ENCODE measurements around the gene CAPN15.
A peak's percentile ranks its signal among the peaks of the same experiment; 100 is the strongest.

CAPN15 gene

DNA sequence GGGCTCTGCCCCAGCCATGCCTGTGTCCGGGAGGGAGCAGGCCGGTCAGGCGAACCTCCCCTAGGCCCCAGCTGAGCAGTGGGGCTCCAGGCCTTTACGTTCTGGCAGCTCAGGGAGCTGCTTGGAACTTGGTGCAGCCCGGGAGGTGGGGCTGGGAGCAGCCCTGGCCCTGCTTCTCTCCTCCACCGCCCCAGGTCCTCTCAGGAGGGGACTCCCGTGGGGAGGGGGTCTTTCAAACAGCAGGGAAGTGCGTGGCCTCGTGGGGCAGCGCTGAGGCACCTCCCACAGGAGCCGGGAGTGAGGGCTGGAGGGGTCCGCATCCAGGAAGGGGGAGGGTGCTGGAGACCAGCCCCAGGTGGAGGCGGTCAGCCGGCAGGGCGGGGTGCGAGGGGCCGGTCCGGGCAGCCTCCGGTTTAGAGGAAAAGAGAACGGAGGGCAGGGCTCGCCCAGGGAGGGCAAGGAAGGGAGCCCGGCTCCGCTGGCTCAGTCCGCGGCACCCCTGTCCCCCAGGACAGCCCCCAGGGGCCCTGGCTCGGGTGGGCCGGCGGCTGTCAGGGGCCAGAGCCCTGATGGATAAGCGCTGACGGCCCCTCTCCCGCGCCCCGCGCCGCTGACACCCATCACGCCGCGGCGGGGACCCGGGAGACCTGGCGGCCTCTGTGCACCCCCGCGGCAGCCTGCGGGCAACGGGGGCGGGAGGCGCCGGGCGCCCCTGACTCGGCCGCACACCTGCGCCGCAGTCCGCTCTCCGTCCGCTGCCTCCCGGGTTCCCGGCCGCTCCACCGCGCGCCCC is 32.1 kb downstream of the CAPN15 start:
- Histone ChIP-seq H3K4me1 (ENCODE audit: control insufficient read depth, insufficient read depth, low read length) (no peaks in the 10 kb centered on the region), H3K9ac (ENCODE audit: low read depth, low read length) (no peak overlapping the region), H3K27ac (ENCODE audit: low read depth, low read length) (no peak overlapping the region), H3K27me3 (ENCODE audit: control insufficient read depth, insufficient read depth, low read length) (peaks cover 42% of the 10 kb centered on the region), H3K9me3 (ENCODE audit: control insufficient read depth, insufficient read depth, low read length) (no peaks in the 10 kb centered on the region), H3K4me3 (ENCODE audit: low read depth, low read length) (peak overlapping the region; percentile 45; the same call in 1 of the 2 replicates), H3K36me3 (ENCODE audit: control insufficient read depth, insufficient read depth, low read length) (no peaks in the 10 kb centered on the region)

GRCh38 chr16:560204-560700 is 32.7 kb downstream of the CAPN15 start, which contains the start of gene PRR35:
Gene PRR35, plus strand, starts transcription at chr16:560394. Its CDS starts 2,901 bp downstream, at chr16:563295.
- Histone ChIP-seq H3K27ac (ENCODE audit: low read depth, low read length) (no peak within 1 kb of the TSS), H3K4me1 (ENCODE audit: control insufficient read depth, insufficient read depth, low read length) (no peaks in the 10 kb centered on the region), H3K27me3 (ENCODE audit: control insufficient read depth, insufficient read depth, low read length) (peaks cover 42% of the 10 kb centered on the region), H3K4me3 (ENCODE audit: low read depth, low read length) (peak within 1 kb of the TSS; percentile 45; the same call in 1 of the 2 replicates), H3K9ac (ENCODE audit: low read depth, low read length) (no peak within 1 kb of the TSS), H3K9me3 (ENCODE audit: control insufficient read depth, insufficient read depth, low read length) (no peaks in the 10 kb centered on the region), H3K36me3 (ENCODE audit: control insufficient read depth, insufficient read depth, low read length) (no peaks in the 10 kb centered on the region)

- Histone ChIP-seq H3K27me3 (ENCODE audit: control insufficient read depth, insufficient read depth, low read length) (peaks cover 42% of the 10 kb centered on the region), H3K4me3 (ENCODE audit: low read depth, low read length) (no peak overlapping the region; the same call in 1 of the 2 replicates), H3K9ac (ENCODE audit: low read depth, low read length) (no peak overlapping the region), H3K27ac (ENCODE audit: low read depth, low read length) (no peak overlapping the region), H3K9me3 (ENCODE audit: control insufficient read depth, insufficient read depth, low read length) (no peaks in the 10 kb centered on the region), H3K36me3 (ENCODE audit: control insufficient read depth, insufficient read depth, low read length) (no peaks in the 10 kb centered on the region), H3K4me1 (ENCODE audit: control insufficient read depth, insufficient read depth, low read length) (no peaks in the 10 kb centered on the region)
These were observed 33.3 kb downstream of the CAPN15 start for GRCh38 chr16:560701-561412.

- Histone ChIP-seq H3K27ac (ENCODE audit: low read depth, low read length) (no peak overlapping the region), H3K4me3 (ENCODE audit: low read depth, low read length) (no peak overlapping the region), H3K36me3 (ENCODE audit: control insufficient read depth, insufficient read depth, low read length) (no peaks in the 10 kb centered on the region), H3K9me3 (ENCODE audit: control insufficient read depth, insufficient read depth, low read length) (no peaks in the 10 kb centered on the region), H3K4me1 (ENCODE audit: control insufficient read depth, insufficient read depth, low read length) (peaks cover 3% of the 10 kb centered on the region; the same call in 1 of the 2 replicates), H3K9ac (ENCODE audit: low read depth, low read length) (no peak overlapping the region), H3K27me3 (ENCODE audit: control insufficient read depth, insufficient read depth, low read length) (peaks cover 42% of the 10 kb centered on the region)
These were observed 33.9 kb downstream of the CAPN15 start for GRCh38 chr16:561413-561794.

DNA sequence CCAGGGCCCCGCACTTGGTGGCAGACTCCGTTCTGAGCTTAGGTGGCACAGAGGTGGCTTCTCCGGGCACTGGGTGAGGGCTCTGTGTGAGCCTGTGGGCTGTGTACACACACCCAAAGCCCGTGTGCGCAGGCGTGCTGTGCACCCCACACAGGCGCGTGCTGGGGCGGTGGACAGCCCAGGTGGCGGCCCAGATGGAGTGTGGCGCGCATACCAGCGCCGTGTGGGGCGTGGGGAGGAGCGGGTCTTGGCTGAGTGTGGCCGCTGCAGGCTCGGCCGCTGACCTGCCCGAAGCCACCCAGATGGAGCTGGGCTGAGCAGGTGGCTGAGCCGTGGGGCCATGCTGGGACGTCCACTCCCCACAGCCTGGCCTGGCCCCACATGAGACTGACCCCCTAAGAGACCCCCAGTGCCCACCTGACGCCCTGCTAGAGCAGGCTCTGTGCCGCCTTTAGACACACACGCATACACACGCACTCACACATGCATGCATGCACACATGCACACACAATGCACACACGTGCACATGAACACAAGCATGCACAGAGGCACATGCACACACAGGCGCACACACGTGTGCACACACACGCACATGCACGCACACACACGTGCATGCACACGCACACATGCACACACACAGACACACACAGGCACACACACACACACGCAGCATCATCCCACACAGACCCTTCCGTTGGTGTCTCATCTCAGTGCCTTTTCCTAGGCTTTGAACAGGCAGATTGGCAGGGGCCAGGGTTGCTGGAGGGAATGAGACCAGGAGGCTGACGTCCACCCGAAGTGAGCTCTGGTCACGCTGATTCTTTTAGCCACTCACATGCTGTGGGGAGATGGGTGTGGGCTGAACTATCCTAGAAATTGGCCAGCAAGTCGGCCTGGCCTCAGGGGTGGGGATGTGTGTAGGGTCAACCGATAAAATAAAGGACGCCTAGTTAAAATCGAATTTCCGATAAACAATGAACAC is 34.7 kb downstream of the CAPN15 start:
- Histone ChIP-seq H3K9ac (ENCODE audit: low read depth, low read length) (no peak overlapping the region), H3K4me3 (ENCODE audit: low read depth, low read length) (no peak overlapping the region), H3K4me1 (ENCODE audit: control insufficient read depth, insufficient read depth, low read length) (peaks cover 6% of the 10 kb centered on the region; the same call in 1 of the 2 replicates), H3K9me3 (ENCODE audit: control insufficient read depth, insufficient read depth, low read length) (no peaks in the 10 kb centered on the region), H3K27ac (ENCODE audit: low read depth, low read length) (no peak overlapping the region), H3K27me3 (ENCODE audit: control insufficient read depth, insufficient read depth, low read length) (peaks cover 42% of the 10 kb centered on the region), H3K36me3 (ENCODE audit: control insufficient read depth, insufficient read depth, low read length) (no peaks in the 10 kb centered on the region)

DNA sequence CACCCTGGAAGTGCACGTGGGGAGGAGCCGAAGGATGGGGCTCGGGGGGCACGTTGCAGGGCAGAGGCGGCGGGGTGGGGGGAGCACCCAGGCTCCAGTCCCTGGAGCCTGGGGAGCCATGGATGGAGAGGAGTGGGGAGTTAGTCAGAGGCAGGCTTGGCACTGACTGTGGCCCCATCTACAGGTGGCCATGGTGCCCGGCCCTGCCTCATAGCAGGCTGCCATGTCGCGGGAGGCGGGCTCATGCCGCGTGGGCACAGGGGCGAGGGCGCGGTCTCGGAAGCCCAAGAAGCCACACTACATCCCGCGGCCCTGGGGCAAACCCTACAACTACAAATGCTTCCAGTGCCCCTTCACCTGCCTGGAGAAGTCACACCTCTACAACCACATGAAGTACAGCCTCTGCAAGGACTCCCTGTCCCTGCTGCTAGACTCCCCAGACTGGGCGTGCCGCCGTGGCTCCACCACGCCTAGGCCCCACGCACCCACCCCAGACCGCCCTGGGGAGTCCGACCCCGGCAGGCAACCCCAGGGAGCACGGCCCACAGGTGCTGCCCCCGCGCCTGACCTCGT is 35.6 kb downstream of the CAPN15 start:
- H3K9ac ChIP-seq (ENCODE audit: low read depth, low read length), result no peak overlapping the region
- H3K27me3 ChIP-seq (ENCODE audit: control insufficient read depth, insufficient read depth, low read length), result peaks cover 42% of the 10 kb centered on the region
- peaks cover 6% of the 10 kb centered on the region; the same call in 1 of the 2 replicates for H3K4me1 ChIP-seq (ENCODE audit: control insufficient read depth, insufficient read depth, low read length)
- H3K36me3 ChIP-seq (ENCODE audit: control insufficient read depth, insufficient read depth, low read length), result no peaks in the 10 kb centered on the region
- no peak overlapping the region for H3K27ac ChIP-seq (ENCODE audit: low read depth, low read length)
- no peaks in the 10 kb centered on the region for H3K9me3 ChIP-seq (ENCODE audit: control insufficient read depth, insufficient read depth, low read length)
- H3K4me3 ChIP-seq (ENCODE audit: low read depth, low read length), result no peak overlapping the region

DNA sequence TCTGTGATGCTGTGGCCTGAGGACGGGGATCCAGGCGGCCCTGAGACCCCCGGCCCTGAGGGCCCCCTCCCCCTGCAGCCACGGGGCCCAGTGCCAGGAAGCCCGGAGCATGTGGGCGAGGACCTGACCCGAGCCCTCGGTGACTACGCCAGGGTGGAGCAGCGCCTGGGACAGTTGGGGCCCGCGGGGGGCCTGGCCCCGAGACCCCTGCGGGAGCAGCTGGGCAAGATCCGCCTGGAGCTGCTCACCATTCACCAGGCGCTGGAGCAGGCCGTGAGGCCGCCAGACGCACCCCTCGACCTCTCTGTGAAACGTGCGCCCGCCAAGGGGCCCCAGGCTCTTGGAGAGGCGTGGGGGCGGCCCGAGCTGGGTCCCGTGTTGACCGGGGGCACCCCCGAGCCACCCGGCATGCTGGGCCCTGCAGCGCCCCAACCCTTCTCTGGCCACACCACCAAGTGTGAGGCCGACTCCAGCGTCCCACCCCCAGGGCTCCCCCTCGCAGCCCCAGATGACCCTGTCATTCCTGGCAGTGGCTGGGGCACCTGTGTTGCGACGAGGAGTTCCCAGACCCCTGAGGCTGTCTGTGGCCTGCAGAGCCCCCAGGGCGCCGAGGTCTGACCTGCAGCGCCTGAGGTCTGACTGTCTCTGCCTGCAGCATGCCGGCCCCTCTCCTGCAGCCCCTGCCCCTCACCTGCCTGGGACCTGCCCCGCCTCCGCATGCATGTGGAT is 37.3 kb downstream of the CAPN15 start:
- Histone ChIP-seq H3K9ac (ENCODE audit: low read depth, low read length) (no peak overlapping the region), H3K9me3 (ENCODE audit: control insufficient read depth, insufficient read depth, low read length) (no peaks in the 10 kb centered on the region), H3K36me3 (ENCODE audit: control insufficient read depth, insufficient read depth, low read length) (no peaks in the 10 kb centered on the region), H3K27ac (ENCODE audit: low read depth, low read length) (no peak overlapping the region), H3K4me3 (ENCODE audit: low read depth, low read length) (no peak overlapping the region), H3K4me1 (ENCODE audit: control insufficient read depth, insufficient read depth, low read length) (peaks cover 11% of the 10 kb centered on the region), H3K27me3 (ENCODE audit: control insufficient read depth, insufficient read depth, low read length) (peaks cover 26% of the 10 kb centered on the region)

DNA sequence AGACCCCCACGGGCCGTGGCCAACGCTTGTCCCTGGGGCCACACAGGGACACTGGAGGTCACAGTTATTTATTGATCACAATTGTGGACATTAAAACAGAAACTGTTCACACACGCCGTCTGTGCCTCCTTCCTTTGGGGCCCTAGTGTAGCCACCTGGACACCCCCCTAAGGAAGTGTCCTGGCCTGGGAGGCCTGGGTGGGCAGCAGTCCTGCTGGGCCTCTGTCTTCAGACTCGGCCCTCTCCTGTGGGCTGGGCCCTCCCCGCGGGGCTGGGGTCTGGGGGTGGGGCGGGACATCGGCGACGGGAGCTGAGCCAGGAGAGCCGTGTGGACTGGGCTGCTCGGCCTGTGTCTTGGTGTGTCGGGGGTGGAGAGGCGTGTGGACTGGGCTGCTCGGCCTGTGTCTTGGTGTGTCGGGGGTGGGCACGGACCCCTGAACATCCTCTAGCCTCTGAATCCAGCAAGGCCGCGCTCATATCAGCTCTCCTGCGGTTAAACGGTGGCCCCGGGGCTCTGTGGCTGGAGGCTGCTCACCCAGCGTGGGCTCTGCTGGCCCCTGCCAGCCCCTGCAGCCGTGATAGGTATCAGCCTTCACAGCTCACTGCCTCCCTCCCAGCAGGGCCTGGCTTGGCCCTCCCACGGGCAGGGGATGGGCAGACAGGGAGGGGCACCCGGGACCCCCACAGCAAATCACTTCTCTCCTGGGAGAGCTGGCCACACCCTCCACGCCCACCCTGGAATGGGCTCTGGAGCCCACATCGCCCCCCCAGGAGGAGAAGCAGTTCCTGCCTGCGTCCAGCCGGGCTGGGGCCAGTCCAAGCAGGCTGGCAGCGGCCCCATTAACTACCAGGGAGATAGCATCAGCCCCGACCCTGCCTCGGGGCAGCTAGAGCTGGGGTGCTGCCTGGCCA is 38.2 kb downstream of the CAPN15 start:
- Histone ChIP-seq H3K27me3 (ENCODE audit: control insufficient read depth, insufficient read depth, low read length) (peaks cover 20% of the 10 kb centered on the region), H3K9me3 (ENCODE audit: control insufficient read depth, insufficient read depth, low read length) (no peaks in the 10 kb centered on the region), H3K36me3 (ENCODE audit: control insufficient read depth, insufficient read depth, low read length) (no peaks in the 10 kb centered on the region), H3K4me1 (ENCODE audit: control insufficient read depth, insufficient read depth, low read length) (peaks cover 11% of the 10 kb centered on the region), H3K27ac (ENCODE audit: low read depth, low read length) (no peak overlapping the region), H3K9ac (ENCODE audit: low read depth, low read length) (no peak overlapping the region), H3K4me3 (ENCODE audit: low read depth, low read length) (no peak overlapping the region)

All from HUES48 (cell line).